Panc1 (cell line): ENCODE data around the gene PTPN1. TPM values are rescaled to one million over a fixed set of nuclear protein-coding genes. Genes with fewer than 3 reads are reported as not detected.

Experiments used
- ATAC-seq: fragments of 200-7000 bp; cut with Tn5 transposase; 2 replicates; pipeline ENCODE4 v1.9.1; 2020; ENCODE audit warnings: mild to moderate bottlenecking, moderate library complexity
- BruUV-seq: library from RNA; stranded (reverse); fragments of 400-500 nt; replicated peaks from 2 replicates; lab custom pipeline; 2021; lab: Mats Ljungman, UMichigan
- CTCF ChIA-PET: fragments of 300-600 bp; sonication (Branson Sonifier 250); formaldehyde crosslinking; loops from one replicate; lab custom pipeline; 2022; ENCODE audit warnings: antibody characterized with exemption; lab: Charles Lee
- POLR2A ChIA-PET: fragments of 300-600 bp; sonication (Branson Sonifier 250); formaldehyde crosslinking; loops from one replicate; lab custom pipeline; 2022; ENCODE audit warnings: antibody characterized with exemption; lab: Charles Lee
- DNase-seq: peaks from one replicate; pipeline ENCODE4 v3.0.0-alpha.2; 2010; ENCODE audit warnings: low read depth, low spot score
- H3K27ac ChIP-seq: 2 replicates; pipeline ENCODE4 v1.5.1; 2011; ENCODE audit warnings: mild to moderate bottlenecking, low read length, inconsistent platforms
- H3K27me3 ChIP-seq: fragments of 200-500 bp; sonication (Bioruptor generic); 2 replicates; pipeline ENCODE4 v1.6.0; 2014; ENCODE audit warnings: low read length, inconsistent platforms; ENCODE audit not compliant: control insufficient read depth, insufficient read depth
- H3K36me3 ChIP-seq: fragments of 200-500 bp; sonication (Bioruptor generic); 2 replicates; pipeline ENCODE4 v1.5.1; 2014; ENCODE audit warnings: inconsistent platforms, mild to moderate bottlenecking, low read length, moderate library complexity; ENCODE audit not compliant: control insufficient read depth, insufficient read depth
- H3K4me1 ChIP-seq: 2 replicates; pipeline ENCODE4 v1.5.1; 2011; ENCODE audit warnings: inconsistent platforms, mild to moderate bottlenecking, low read length, moderate library complexity; ENCODE audit not compliant: control insufficient read depth, insufficient read depth
- H3K4me3 ChIP-seq, 2 experiments: 2 replicates each; pipeline ENCODE4 v1.5.1; 2011 to 2012; ENCODE audit warnings: low read depth in 2 of 2, low read length in 2 of 2, mild to moderate bottlenecking in 2 of 2, inconsistent platforms in 1 of 2, moderate library complexity in 1 of 2
- H3K9me3 ChIP-seq: fragments of 200-500 bp; sonication (Bioruptor generic); 2 replicates; pipeline ENCODE4 v1.5.1; 2014; ENCODE audit warnings: low read depth, mild to moderate bottlenecking, inconsistent platforms, low read length, moderate library complexity; ENCODE audit not compliant: control insufficient read depth, insufficient read depth
- POLR2AphosphoS5 ChIP-seq: IDR thresholded peaks from 2 replicates; pipeline ENCODE4 v1.6.1; 2012; ENCODE audit warnings: mild to moderate bottlenecking, low read depth, low read length, moderate library complexity
- SIN3A ChIP-seq: IDR thresholded peaks from 2 replicates; pipeline ENCODE4 v1.6.1; 2012; ENCODE audit warnings: low read depth, mild to moderate bottlenecking, low read length, moderate library complexity, borderline replicate concordance; ENCODE audit not compliant: insufficient read depth
- TCF7L2 ChIP-seq: IDR thresholded peaks from 2 replicates; pipeline ENCODE4 v1.6.1; 2011; ENCODE audit warnings: mild to moderate bottlenecking, low read depth, low read length, inconsistent platforms
- in situ Hi-C: cut with HindIII; loops from 2 replicates; pipeline ENCODE4 v1.10.0; 2016; ENCODE audit warnings: low sequenced_read_pairs, low pct_unique_long_range_greater_than_20kb
- intact Hi-C: fragments of 100-400 bp; cut with micrococcal nuclease; formaldehyde crosslinking; loops from one replicate; pipeline ENCODE4 v1.10.0; 2022; ENCODE audit not compliant: unreplicated experiment
- total RNA-seq: library from RNA; stranded (reverse); gene quantifications from one replicate; pipeline ENCODE4 v1.2.1, GENCODE V29; 2021; ENCODE audit not compliant: unreplicated experiment
- TF ChIP-seq, protein P1 (sequence below), 2 experiments: IDR thresholded peaks; 2 replicates each; pipeline ENCODE4 v1.6.1; 2011 to 2012; ENCODE audit warnings: low read depth in 2 of 2, control low read depth in 1 of 2, low read length in 1 of 2, mild to moderate bottlenecking in 1 of 2, moderate library complexity in 1 of 2; ENCODE audit not compliant: insufficient read depth in 1 of 2
- TF ChIP-seq, protein P2 (sequence below): fragments of 450-650 bp; IDR thresholded peaks from 2 replicates; pipeline ENCODE4 v1.5.1; 2017; ENCODE audit warnings: mild to moderate bottlenecking

Gene PTPN1
- total RNA-seq, 1 experiment from 2014 or later = 42.2 TPM

DNA sequence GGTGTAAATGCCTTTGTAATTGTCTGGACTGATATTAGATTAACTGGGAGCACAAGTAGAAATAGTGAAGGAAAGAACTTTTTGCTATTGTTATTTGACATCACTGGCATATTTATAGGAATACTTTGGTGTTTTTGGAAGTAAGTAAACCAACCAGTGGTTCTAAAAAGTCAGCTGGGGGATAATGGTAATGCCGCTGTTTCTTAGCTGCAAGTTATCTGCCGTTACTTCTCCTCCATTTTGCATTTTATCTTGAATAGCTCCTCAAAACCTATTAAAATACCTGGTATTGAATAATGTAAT lies 3.8 kb downstream of the PTPN1 start:
- CTCF ChIA-PET = no interaction called here
- no peak overlapping the region for H3K4me3 ChIP-seq
- intact Hi-C loops = loop anchor here (10.0 kb wide), 1 partner anchor 61 kb away; no protein-coding TSS in a partner anchor

GRCh38 chr20:50514750-50515149 lies 4.6 kb downstream of the PTPN1 start:
- H3K4me3 ChIP-seq = no peak overlapping the region
- intact Hi-C loops (loop anchor here (10.0 kb wide), 1 partner anchor 60 kb away; no protein-coding TSS in a partner anchor), in situ Hi-C loops (no loop called here)
- BruUV-seq = no TSS peak
- H3K27ac ChIP-seq = no peak overlapping the region
- ATAC-seq (no peak), DNase-seq (no peak)
- no peaks in the 10 kb centered on the region for H3K9me3 ChIP-seq
- no peaks in the 10 kb centered on the region for H3K27me3 ChIP-seq
- TF ChIP-seq, protein P1, sequence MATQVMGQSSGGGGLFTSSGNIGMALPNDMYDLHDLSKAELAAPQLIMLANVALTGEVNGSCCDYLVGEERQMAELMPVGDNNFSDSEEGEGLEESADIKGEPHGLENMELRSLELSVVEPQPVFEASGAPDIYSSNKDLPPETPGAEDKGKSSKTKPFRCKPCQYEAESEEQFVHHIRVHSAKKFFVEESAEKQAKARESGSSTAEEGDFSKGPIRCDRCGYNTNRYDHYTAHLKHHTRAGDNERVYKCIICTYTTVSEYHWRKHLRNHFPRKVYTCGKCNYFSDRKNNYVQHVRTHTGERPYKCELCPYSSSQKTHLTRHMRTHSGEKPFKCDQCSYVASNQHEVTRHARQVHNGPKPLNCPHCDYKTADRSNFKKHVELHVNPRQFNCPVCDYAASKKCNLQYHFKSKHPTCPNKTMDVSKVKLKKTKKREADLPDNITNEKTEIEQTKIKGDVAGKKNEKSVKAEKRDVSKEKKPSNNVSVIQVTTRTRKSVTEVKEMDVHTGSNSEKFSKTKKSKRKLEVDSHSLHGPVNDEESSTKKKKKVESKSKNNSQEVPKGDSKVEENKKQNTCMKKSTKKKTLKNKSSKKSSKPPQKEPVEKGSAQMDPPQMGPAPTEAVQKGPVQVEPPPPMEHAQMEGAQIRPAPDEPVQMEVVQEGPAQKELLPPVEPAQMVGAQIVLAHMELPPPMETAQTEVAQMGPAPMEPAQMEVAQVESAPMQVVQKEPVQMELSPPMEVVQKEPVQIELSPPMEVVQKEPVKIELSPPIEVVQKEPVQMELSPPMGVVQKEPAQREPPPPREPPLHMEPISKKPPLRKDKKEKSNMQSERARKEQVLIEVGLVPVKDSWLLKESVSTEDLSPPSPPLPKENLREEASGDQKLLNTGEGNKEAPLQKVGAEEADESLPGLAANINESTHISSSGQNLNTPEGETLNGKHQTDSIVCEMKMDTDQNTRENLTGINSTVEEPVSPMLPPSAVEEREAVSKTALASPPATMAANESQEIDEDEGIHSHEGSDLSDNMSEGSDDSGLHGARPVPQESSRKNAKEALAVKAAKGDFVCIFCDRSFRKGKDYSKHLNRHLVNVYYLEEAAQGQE (IDR thresholded peaks at IDR 0.05; ENCODE audit: insufficient read depth in 1 of 2, low read depth in 2 of 2, low read length in 1 of 2) = no peak
- TF ChIP-seq POLR2AphosphoS5 (no peak), SIN3A (no peak), TCF7L2 (no peak)
- TF ChIP-seq, protein P2, sequence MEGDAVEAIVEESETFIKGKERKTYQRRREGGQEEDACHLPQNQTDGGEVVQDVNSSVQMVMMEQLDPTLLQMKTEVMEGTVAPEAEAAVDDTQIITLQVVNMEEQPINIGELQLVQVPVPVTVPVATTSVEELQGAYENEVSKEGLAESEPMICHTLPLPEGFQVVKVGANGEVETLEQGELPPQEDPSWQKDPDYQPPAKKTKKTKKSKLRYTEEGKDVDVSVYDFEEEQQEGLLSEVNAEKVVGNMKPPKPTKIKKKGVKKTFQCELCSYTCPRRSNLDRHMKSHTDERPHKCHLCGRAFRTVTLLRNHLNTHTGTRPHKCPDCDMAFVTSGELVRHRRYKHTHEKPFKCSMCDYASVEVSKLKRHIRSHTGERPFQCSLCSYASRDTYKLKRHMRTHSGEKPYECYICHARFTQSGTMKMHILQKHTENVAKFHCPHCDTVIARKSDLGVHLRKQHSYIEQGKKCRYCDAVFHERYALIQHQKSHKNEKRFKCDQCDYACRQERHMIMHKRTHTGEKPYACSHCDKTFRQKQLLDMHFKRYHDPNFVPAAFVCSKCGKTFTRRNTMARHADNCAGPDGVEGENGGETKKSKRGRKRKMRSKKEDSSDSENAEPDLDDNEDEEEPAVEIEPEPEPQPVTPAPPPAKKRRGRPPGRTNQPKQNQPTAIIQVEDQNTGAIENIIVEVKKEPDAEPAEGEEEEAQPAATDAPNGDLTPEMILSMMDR = no peak
- no peaks in the 10 kb centered on the region; the same call in 1 of the 2 replicates for H3K36me3 ChIP-seq
- POLR2A ChIA-PET = no interaction called here
- H3K4me1 ChIP-seq = peaks cover 62% of the 10 kb centered on the region
- CTCF ChIA-PET = interaction anchor here (0.5 kb wide), 1 partner anchor 34 kb away, joined by 4 read pairs; no protein-coding TSS in a partner anchor

More for the DNA sequence above, 3.8 kb downstream of the PTPN1 start:
- H3K36me3 ChIP-seq = no peaks in the 10 kb centered on the region; the same call in 1 of the 2 replicates
- no peaks in the 10 kb centered on the region for H3K27me3 ChIP-seq
- no peak for DNase-seq
- POLR2A ChIA-PET = no interaction called here
- in situ Hi-C loops = no loop called here
- peaks cover 67% of the 10 kb centered on the region for H3K4me1 ChIP-seq
- no peak overlapping the region for H3K27ac ChIP-seq
- no peaks in the 10 kb centered on the region for H3K9me3 ChIP-seq
- no peak for ATAC-seq
- BruUV-seq = no TSS peak
- TF ChIP-seq, protein P1 (IDR thresholded peaks at IDR 0.05; ENCODE audit: insufficient read depth in 1 of 2, low read depth in 2 of 2, low read length in 1 of 2) = no peak
- TF ChIP-seq POLR2AphosphoS5 (no peak), TCF7L2 (no peak), SIN3A (no peak)
- TF ChIP-seq, protein P2 = no peak
